B cell (primary cell): ENCODE measurements around the gene PIGO. TPM values are rescaled to one million over a fixed set of nuclear protein-coding genes. Genes with fewer than 3 reads are reported as not detected.

Experiments used
- ATAC-seq: fragments of 200-7000 bp; cut with Tn5 transposase; one replicate; pipeline ENCODE4 v1.10.0; 2021; ENCODE audit warnings: low read depth, mild to moderate bottlenecking, moderate number of reproducible peaks, moderate library complexity
- CTCF ChIA-PET: fragments of 350-600 bp; sonication (Branson Sonifier 250); formaldehyde crosslinking; loops from one replicate; lab custom pipeline; 2021; ENCODE audit warnings: antibody characterized with exemption, inconsistent platforms; lab: Charles Lee
- POLR2A ChIA-PET: fragments of 350-600 bp; sonication (Branson Sonifier 250); formaldehyde crosslinking; loops from one replicate; lab custom pipeline; 2021; ENCODE audit warnings: antibody characterized with exemption; lab: Charles Lee
- DNase-seq: peaks from one replicate; pipeline ENCODE4 v3.0.0; 2013
- H2AFZ ChIP-seq: 2 replicates; pipeline ENCODE4 v1.6.1; 2012; ENCODE audit warnings: mild to moderate bottlenecking, low read depth, low read length; ENCODE audit not compliant: insufficient read depth, poor library complexity, severe bottlenecking
- H3K27ac ChIP-seq, 2 donors: 1 replicate in 1 of 2; 2 replicates in 1 of 2; pipeline ENCODE4 v1.5.1; 2012 to 2013; ENCODE audit warnings: low read length in 2 of 2, mild to moderate bottlenecking in 2 of 2, moderate library complexity in 1 of 2
- H3K27me3 ChIP-seq, 4 experiments: fragments of 200-600 bp in 1 of 4; sonication (generic) in 1 of 4; replicated peaks in 1 of 4; 1 replicate in 2 of 4; 2 replicates in 2 of 4; pipeline versions ENCODE4 v1.6.1 to v1.7.0; 2013 to 2016; ENCODE audit warnings: low read length in 3 of 4, mild to moderate bottlenecking in 2 of 4, mixed read lengths in 1 of 4, moderate library complexity in 1 of 4; ENCODE audit not compliant: insufficient read depth in 4 of 4, control insufficient read depth in 3 of 4; ENCODE audit errors: control extremely low read depth in 1 of 4
- H3K36me3 ChIP-seq, 2 experiments: replicated peaks in 1 of 2; 1 replicate in 1 of 2; 2 replicates in 1 of 2; pipeline versions ENCODE4 v1.6.1 to v1.7.1; 2013; ENCODE audit warnings: low read length in 1 of 2; ENCODE audit not compliant: insufficient read depth in 2 of 2, control insufficient read depth in 1 of 2; ENCODE audit errors: control extremely low read depth in 1 of 2, extremely low read depth in 1 of 2
- H3K4me1 ChIP-seq, 2 donors: fragments of 200-600 bp in 1 of 2; sonication (generic) in 1 of 2; 1 replicate in 1 of 2; 2 replicates in 1 of 2; pipeline versions ENCODE4 v1.5.1 to v1.6.1; 2013 to 2017; ENCODE audit warnings: low read length in 2 of 2; ENCODE audit not compliant: control insufficient read depth in 2 of 2, insufficient read depth in 2 of 2
- H3K4me2 ChIP-seq: replicated peaks from 2 replicates; pipeline ENCODE3; 2012; ENCODE audit warnings: mild to moderate bottlenecking, low read depth, low read length; ENCODE audit not compliant: poor library complexity, severe bottlenecking
- H3K4me3 ChIP-seq, 5 experiments: fragments of 200-600 bp in 1 of 5; sonication (generic) in 1 of 5; 1 replicate in 3 of 5; 2 replicates in 2 of 5; pipeline versions ENCODE4 v1.5.1 to v1.7.0; 2011 to 2016; ENCODE audit warnings: low read length in 4 of 5, mild to moderate bottlenecking in 4 of 5, low read depth in 2 of 5, control low read depth in 1 of 5, moderate library complexity in 1 of 5; ENCODE audit not compliant: insufficient read depth in 1 of 5; ENCODE audit errors: control extremely low read depth in 1 of 5, extremely low read depth in 1 of 5
- H3K79me2 ChIP-seq: fragments of 200-600 bp; sonication (generic); one replicate; pipeline ENCODE4 v1.6.0; 2016; ENCODE audit warnings: low read length; ENCODE audit not compliant: control insufficient read depth, insufficient read depth
- H3K9ac ChIP-seq: fragments of 200-600 bp; sonication (generic); 2 replicates; pipeline ENCODE4 v1.6.1; 2017; ENCODE audit warnings: mild to moderate bottlenecking, low read length, moderate library complexity
- H3K9me3 ChIP-seq, 3 donors: one replicate each; pipeline versions ENCODE4 v1.6.1 to v1.7.1; 2013; ENCODE audit warnings: low read length in 2 of 3; ENCODE audit not compliant: control insufficient read depth in 2 of 3, insufficient read depth in 1 of 3; ENCODE audit errors: control extremely low read depth in 1 of 3
- H4K20me1 ChIP-seq: 2 replicates; pipeline ENCODE4 v1.6.0; 2012; ENCODE audit warnings: mild to moderate bottlenecking, low read length; ENCODE audit not compliant: insufficient read depth, control insufficient read depth, poor library complexity, severe bottlenecking
- H3K27ac Mint-ChIP-seq: one replicate; pipeline ENCODE4 v1.8.0; 2021; ENCODE audit warnings: mixed read lengths
- H3K27me3 Mint-ChIP-seq: one replicate; pipeline ENCODE4 v1.8.0; 2021; ENCODE audit warnings: mixed read lengths
- H3K4me1 Mint-ChIP-seq: one replicate; pipeline ENCODE4 v1.8.0; 2021; ENCODE audit warnings: mixed read lengths
- H3K4me3 Mint-ChIP-seq: one replicate; pipeline ENCODE4 v1.8.0; 2021; ENCODE audit warnings: mixed read lengths
- H3K9me3 Mint-ChIP-seq: one replicate; pipeline ENCODE4 v1.8.0; 2022; ENCODE audit warnings: mixed read lengths; ENCODE audit not compliant: insufficient read depth
- CTCF ChIP-seq: fragments of 200-600 bp; IDR thresholded peaks from one replicate; pipeline ENCODE4 v1.8.0; 2022; ENCODE audit warnings: antibody characterized with exemption, mild to moderate bottlenecking
- EZH2 ChIP-seq: IDR thresholded peaks from 2 replicates; pipeline ENCODE4 v1.6.1; 2012; ENCODE audit warnings: borderline replicate concordance, low read depth, mild to moderate bottlenecking, moderate library complexity, low read length; ENCODE audit not compliant: insufficient read depth, poor library complexity, severe bottlenecking
- WGBS: methylation state at CpG from one replicate; pipeline ENCODE4 v1.1.5; 2013; ENCODE audit warnings: missing lambda C conversion rate; ENCODE audit not compliant: insufficient coverage; 5-methylcytosine and 5-hydroxymethylcytosine counted together
- intact Hi-C: fragments of 100-400 bp; cut with micrococcal nuclease; formaldehyde crosslinking; loops from one replicate; pipeline ENCODE4 v1.10.0; 2022
- polyA plus RNA-seq: library from polyadenylated mRNA; depleted of rRNA; stranded (reverse); fragments of >200 nt; gene quantifications from 2 replicates; pipeline ENCODE4 v1.2.3, GENCODE V29; 2012
- total RNA-seq, 2 donors: library from RNA; stranded (reverse); fragments of 120-200 nt in 1 of 2; gene quantifications; 1 replicate in 1 of 2; 2 replicates in 1 of 2; pipeline versions ENCODE4 v1.2.3 to v1.2.4, GENCODE V29; 2013 to 2022

PIGO gene
- total and polyA plus RNA-seq, 2 donors (not counting 1 experiment from before 2014, with no cell fraction given), result 25.7 to 32.5 TPM

- peaks cover 22% of the 10 kb centered on the region for H3K4me1 Mint-ChIP-seq
- Histone ChIP-seq H3K4me2 (no peak overlapping the region), H3K27me3 (no peaks in the 10 kb centered on the region), H2AFZ (no peak overlapping the region), H3K79me2 (peaks cover 8% of the 10 kb centered on the region), H3K9ac (no peak overlapping the region), H3K36me3 (peaks cover 14 to 75% of the 10 kb centered on the region in 2 experiments), H4K20me1 (no peaks in the 10 kb centered on the region), H3K9me3 (no peaks in the 10 kb centered on the region), H3K4me1 (peaks cover 7 to 12% of the 10 kb centered on the region in 2 donors), H3K4me3 (no peak overlapping the region), H3K27ac (no peak overlapping the region)
- no peak overlapping the region for H3K27ac Mint-ChIP-seq
- H3K4me3 Mint-ChIP-seq, result no peak overlapping the region
- ChIA-PET POLR2A (no interaction called here), CTCF (interaction anchor here (1.2 to 2.8 kb wide), 5 partner anchors 11 to 192 kb away, joined by 3 to 14 read pairs (median 10); partner anchors contain the start of genes FANCG and STOML2)
- ATAC-seq (no peak), DNase-seq (no peak)
- no peaks in the 10 kb centered on the region for H3K9me3 Mint-ChIP-seq
- intact Hi-C loops, result no loop called here
- 97% methylated on average over 17 of the region's 17 CpGs for WGBS
- H3K27me3 Mint-ChIP-seq, result no peaks in the 10 kb centered on the region
- TF ChIP-seq EZH2, result no peak
- TF ChIP-seq CTCF, result no peak
Observed at GRCh38 chr9:35091536-35091935, 4.9 kb downstream of the PIGO start.

- Mint-ChIP-seq H3K9me3 (no peaks in the 10 kb centered on the region), H3K4me3 (no peak overlapping the region), H3K27ac (no peak overlapping the region), H3K4me1 (peaks cover 4% of the 10 kb centered on the region), H3K27me3 (no peaks in the 10 kb centered on the region)
- ChIA-PET CTCF (no interaction called here), POLR2A (no interaction called here)
- H2AFZ ChIP-seq, result no peak overlapping the region
- no peaks in the 10 kb centered on the region for H3K27me3 ChIP-seq
- H3K9me3 ChIP-seq, result no peaks in the 10 kb centered on the region
- H3K4me3 ChIP-seq, result no peak overlapping the region
- no peaks in the 10 kb centered on the region for H3K4me1 ChIP-seq
- intact Hi-C loops, result no loop called here
- H3K79me2 ChIP-seq, result no peaks in the 10 kb centered on the region
- TF ChIP-seq CTCF, result no peak
- no peak for TF ChIP-seq EZH2
- H3K9ac ChIP-seq, result no peak overlapping the region
- H3K4me2 ChIP-seq, result no peak overlapping the region
- ATAC-seq, result no peak
- H4K20me1 ChIP-seq, result no peaks in the 10 kb centered on the region
- H3K27ac ChIP-seq, result no peak overlapping the region
- WGBS, result 100% methylated on average over 2 of the region's 2 CpGs
- H3K36me3 ChIP-seq, result peaks cover 17 to 75% of the 10 kb centered on the region in 2 experiments
- no peak for DNase-seq
Observed at GRCh38 chr9:35089434-35089833, 7.0 kb downstream of the PIGO start.
